Ecto neural progenitor cell (in vitro differentiated cells): ENCODE measurements around the gene DDHD1.

Experiments used
- DNase-seq: peaks from one replicate; pipeline ENCODE4 v3.0.0-alpha.2; 2018; ENCODE audit warnings: low spot score

Gene DDHD1

GRCh38 chr14:53032161-53032803 lies 120.8 kb downstream of the DDHD1 start:
- no peak for DNase-seq

GRCh38 chr14:53027562-53027961 lies 125.6 kb downstream of the DDHD1 start:
- DNase-seq: no peak

DNA sequence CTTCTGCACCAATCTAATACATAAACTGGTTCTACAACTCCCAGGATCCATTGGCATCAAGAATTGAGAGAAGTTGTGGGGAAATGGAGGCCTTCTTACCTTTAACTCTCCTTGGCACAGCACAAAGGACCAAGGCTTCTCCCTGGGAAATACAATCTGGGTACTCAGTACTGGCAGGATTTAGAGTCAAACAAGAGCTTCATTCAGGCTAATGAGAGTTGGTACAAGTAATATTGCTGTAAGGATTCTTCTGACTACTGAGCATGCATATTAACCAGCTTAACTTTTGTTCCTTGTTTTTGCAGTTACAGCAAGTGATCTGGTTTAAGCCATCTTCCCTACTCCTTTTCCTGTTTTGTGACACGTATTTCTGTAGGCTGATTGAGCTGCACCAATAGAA lies 126.1 kb downstream of the DDHD1 start:
- DNase-seq: no peak

DNA sequence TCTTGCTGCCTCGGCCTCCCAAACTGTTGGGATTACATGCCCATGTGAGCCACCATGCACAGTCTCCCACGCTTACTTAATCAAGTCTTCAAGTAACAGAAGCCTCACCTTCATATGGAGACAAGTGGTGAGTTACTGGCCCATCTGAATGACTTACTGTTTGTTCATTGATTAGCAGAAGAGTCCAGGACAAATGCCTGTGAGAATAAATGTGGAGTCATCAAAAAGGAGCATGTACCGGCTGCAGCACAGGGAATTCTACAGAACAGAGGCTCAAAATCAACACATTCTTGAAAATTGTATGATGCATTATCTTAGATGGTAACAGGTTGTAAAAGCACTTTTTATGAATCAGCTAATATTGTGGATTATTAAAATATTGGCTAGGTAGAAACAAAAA lies 129.8 kb downstream of the DDHD1 start:
- DNase-seq: no peak

GRCh38 chr14:53022593-53022992 lies 130.5 kb downstream of the DDHD1 start:
- DNase-seq: no peak

DNA sequence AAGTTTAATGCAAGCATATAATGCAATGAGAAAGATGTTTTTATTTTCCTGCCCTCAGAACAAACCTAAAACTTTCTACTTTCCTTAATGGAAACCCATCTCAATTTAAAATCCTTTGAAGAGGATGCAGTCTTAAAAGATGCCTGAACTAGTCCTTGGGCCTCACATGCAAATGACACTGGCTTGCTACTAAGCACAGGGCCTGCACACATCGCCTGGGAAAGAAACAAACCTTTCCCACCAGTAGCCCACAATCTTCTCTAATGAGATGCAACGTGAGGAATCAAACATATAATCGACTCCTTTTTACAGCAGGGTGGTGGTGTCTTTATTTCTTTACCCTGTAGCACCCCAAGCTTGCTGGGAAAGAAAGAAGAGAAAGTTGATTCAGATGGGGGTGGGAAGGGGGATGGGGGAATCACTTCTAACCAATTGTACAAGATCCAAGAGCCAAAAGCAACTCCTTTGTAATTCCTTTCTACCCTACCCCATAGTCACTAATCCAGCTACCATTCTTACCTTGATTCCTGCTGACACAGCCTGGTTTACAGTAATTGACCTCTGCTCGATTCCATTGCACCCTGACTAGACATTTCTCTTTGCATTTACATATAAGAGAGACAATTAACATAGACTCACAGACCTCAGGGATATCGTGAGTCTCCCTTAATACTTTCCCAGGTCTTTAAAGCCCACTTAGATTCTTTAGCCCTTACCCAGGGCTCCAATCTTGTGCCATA lies 132.8 kb downstream of the DDHD1 start:
- no peak for DNase-seq

GRCh38 chr14:53019406-53019805 lies 133.7 kb downstream of the DDHD1 start:
- no peak for DNase-seq

- DNase-seq: no peak
These were observed 135.3 kb downstream of the DDHD1 start for GRCh38 chr14:53017837-53018236.

DNA sequence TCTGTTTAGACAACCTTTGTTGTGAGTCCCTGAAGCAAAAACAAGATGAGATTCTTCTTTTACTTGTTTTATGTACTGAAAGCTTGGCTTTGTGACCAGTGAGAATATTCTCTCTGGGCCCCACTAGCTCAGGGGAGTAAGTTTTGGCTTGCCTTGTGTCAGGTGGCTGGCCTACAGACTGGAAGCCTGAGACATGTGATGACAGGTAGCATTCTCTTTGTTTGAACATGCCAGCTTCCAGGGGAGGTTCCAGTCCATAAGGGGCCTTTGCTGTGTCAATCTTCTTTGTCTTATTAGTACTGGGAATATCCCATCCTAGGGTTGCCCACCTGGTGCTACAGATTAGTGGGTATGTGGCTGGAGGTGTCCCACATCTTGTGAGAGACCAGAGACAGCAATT lies 136.2 kb downstream of the DDHD1 start:
- DNase-seq: no peak

- DNase-seq: no peak
These were observed 136.6 kb downstream of the DDHD1 start for GRCh38 chr14:53016491-53016890.

- DNase-seq: peak; percentile 50
These were observed 142.1 kb downstream of the DDHD1 start for GRCh38 chr14:53011053-53011462.

GRCh38 chr14:53010193-53011040 lies 142.7 kb downstream of the DDHD1 start:
- DNase-seq: no peak

DNA sequence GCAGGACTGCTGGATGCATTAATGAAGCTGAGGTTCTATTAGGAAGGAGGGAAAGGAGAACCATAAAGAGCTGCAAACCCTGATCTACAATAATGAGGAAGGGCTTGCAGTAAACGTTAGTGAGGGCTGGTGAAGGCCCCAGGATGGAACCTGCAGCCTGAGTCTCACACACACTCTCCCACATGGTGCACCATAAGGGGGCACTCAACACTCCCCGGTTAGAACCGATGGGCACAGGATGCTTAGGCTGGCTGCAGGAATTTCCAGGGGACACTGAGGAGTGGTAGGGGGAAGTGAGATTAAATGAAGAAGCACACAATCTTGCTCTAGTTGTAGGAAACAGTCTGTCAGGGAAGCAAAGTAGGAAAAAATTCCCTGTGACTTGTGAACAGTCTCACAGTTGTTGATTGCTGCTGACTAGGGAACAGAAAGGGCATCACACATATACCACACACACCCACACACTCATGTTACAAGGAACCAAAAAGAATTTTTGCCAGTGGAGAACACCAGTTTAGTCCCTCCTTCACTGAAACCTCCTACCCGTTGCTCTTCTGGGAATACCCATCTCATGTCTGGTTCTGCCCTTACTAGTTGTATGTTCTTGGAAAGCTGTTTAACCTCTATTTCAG lies 146.1 kb downstream of the DDHD1 start:
- no peak for DNase-seq

DNA sequence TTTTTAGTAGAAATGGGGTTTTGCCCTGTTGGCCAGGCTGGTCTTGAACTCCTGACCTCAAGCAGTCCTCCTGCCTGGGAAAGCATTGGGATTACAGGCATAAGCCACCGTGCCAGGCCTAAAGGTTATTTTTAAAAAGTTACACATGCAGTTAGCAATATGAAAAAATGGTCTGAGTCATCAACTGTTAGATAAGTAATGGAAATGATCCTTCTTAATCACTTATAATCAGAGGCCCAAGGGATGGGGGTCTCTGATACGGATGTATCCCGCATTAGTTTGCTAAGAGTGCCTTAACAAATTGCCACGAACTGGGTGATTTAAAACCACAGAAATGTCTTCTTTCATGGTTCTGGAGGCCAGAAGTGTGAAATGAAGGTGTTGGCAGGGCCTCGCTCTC lies 148.1 kb downstream of the DDHD1 start:
- no peak for DNase-seq

DNA sequence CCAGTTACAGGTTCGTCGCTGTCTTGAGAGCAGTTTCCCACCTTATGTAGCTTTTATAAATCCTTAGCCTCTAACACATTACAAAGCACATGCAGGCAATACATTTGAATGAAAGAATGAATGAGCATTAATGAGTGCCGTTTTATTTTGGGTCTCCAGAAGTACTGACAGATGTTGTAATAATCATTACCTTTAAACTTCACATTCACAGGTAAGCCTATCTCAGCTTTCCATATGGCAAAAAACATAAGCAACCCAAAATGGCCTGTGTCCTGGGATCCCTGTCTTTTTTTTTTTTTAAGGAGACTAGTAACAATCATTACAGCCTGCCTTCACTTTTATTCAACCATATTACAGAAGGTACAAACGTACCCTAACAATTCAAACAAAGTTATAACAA lies 149.3 kb downstream of the DDHD1 start:
- no peak for DNase-seq

DNA sequence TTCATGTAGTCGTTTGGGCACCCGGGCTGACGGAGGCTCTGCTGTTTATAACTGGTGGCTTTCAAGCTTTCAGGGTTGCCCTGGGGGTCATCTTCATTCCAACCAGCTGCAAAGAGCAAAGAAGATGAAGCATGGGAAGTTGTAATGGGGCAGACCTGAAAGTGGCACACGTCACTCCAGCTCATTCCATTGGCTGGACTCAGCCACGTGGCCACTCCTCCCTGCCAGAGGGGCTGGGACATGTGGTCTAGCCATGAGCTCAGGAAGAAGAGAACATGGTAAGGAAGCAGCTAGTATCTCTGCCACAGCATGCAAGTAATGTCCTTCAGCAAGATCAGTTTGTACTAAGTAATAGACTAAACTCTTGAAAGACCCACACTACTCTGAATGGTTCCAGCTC lies 150.5 kb downstream of the DDHD1 start:
- no peak for DNase-seq

DNA sequence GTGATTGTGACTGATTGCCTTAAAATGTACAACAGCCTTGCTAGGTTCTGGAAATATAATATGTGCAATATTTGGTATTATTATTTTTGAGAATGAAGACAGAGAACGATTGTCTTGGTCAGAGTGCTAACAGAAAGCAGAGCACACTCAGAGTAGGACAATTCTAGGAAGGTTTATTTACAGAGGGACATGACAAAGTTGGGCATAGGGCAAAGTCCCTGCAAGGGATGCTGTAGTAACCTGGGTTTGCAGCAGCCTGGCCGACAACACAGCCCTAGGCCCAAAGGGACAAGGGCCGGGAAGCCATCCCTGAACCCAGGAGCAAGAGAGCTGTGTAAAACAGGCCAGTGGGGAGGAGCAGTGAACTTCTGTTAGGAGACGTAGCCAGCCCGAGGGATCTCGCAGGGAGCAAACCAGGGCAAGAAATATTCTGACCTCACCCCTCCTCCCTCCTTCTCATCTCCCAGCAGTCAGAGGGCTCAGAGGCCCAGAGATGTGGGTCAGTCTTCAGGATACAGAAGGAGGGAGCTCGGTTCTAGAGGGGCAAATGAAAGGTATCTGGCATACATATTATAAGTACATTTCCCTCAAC lies 151.2 kb downstream of the DDHD1 start:
- DNase-seq: no peak

- DNase-seq: no peak
These were observed 154.6 kb downstream of the DDHD1 start for GRCh38 chr14:52998376-52999015.

GRCh38 chr14:52996493-52996892 lies 156.6 kb downstream of the DDHD1 start:
- DNase-seq: no peak

GRCh38 chr14:52995998-52996397 lies 157.1 kb downstream of the DDHD1 start:
- DNase-seq: no peak

DNA sequence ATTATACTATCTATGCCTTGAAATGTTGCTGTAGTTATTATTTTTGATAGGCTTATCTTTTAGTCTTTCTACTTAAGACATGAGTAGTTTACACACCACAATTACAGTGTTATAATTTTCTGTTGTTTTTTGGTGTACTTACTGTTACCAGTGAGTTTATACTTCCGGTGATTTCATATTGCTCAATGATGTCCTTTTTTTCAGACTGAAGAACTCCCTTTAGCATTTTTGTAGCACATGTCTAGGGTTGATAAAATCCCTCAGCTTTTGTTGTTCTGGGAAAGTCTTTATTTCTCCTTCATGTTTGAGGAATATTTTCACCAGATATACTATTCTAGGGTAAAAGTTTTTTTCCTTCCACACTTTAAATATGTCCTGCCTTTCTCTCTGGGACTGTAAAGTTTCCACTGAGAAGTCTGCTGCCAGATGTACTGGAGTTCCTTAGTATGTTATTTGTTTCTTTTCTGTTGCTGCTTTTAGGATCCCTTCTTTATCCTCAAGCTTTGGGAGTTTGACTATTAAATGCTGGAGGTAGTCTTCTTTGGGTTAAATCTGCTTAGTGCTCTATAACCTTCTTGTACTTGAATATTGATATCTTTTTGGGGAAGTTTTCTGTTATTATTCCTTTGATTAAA lies 160.8 kb downstream of the DDHD1 start:
- no peak for DNase-seq
